HEK293 (cell line): ENCODE results near the gene NCK2.

Source experiments
- CTCF ChIA-PET: fragments of 350-600 bp; formaldehyde crosslinking; extraction: SDS; loops from one replicate; lab custom pipeline; 2021; ENCODE audit warnings: antibody characterized with exemption; lab: Yijun Ruan, JAX
- POLR2A ChIA-PET: fragments of 300-600 bp; formaldehyde crosslinking; extraction: SDS; loops from one replicate; lab custom pipeline; 2020; ENCODE audit warnings: antibody characterized with exemption, inconsistent platforms; lab: Yijun Ruan, JAX
- H3K27ac ChIP-seq: fragments of 200-500 bp; sonication (Bioruptor generic); 2 replicates; pipeline ENCODE4 v1.5.1; 2014; ENCODE audit warnings: low read depth, low read length, control low read depth, inconsistent platforms; ENCODE audit errors: extremely low read depth
- H3K36me3 ChIP-seq, 2 experiments: fragments of 200-500 bp in 1 of 2; sonication (Bioruptor generic) in 1 of 2; 1 replicate in 1 of 2; 2 replicates in 1 of 2; pipeline ENCODE4 v1.5.1; 2014 to 2017; ENCODE audit warnings: inconsistent platforms in 2 of 2, low read length in 2 of 2; ENCODE audit not compliant: control insufficient read depth in 2 of 2, insufficient read depth in 1 of 2
- H3K4me1 ChIP-seq: fragments of 200-500 bp; sonication (Bioruptor generic); 2 replicates; pipeline ENCODE4 v1.5.1; 2014; ENCODE audit warnings: mild to moderate bottlenecking, low read length, inconsistent platforms; ENCODE audit not compliant: control insufficient read depth, insufficient read depth
- H3K4me3 ChIP-seq: 2 replicates; pipeline ENCODE4 v1.5.1; 2011; ENCODE audit warnings: low read depth, mild to moderate bottlenecking, control low read depth, low read length, moderate library complexity
- H3K9me3 ChIP-seq: fragments of 200-500 bp; sonication (Bioruptor generic); 2 replicates; pipeline ENCODE4 v1.5.1; 2014; ENCODE audit warnings: low read depth, low read length, inconsistent platforms; ENCODE audit not compliant: control insufficient read depth, insufficient read depth
- AEBP2 ChIP-seq: fragments of 450-650 bp; formaldehyde crosslinking; IDR thresholded peaks from 2 replicates; pipeline ENCODE4 v1.5.1; 2016; ENCODE audit warnings: missing biosample characterization, missing genetic modification characterization, borderline replicate concordance
- KLF1 ChIP-seq: fragments of 450-650 bp; formaldehyde crosslinking; IDR thresholded peaks from 2 replicates; pipeline ENCODE4 v1.5.1; 2016; ENCODE audit warnings: missing biosample characterization, missing genetic modification characterization
- KLF9 ChIP-seq: fragments of 450-650 bp; formaldehyde crosslinking; IDR thresholded peaks from 2 replicates; pipeline ENCODE4 v1.5.1; 2016; ENCODE audit warnings: missing biosample characterization, missing genetic modification characterization, low read depth
- PRDM1 ChIP-seq: fragments of 450-650 bp; formaldehyde crosslinking; IDR thresholded peaks from 2 replicates; pipeline ENCODE4; 2016; ENCODE audit warnings: missing biosample characterization, missing genetic modification characterization
- TCF7L2 ChIP-seq: IDR thresholded peaks from 2 replicates; pipeline ENCODE4 v1.6.1; 2011; ENCODE audit warnings: low read depth, mild to moderate bottlenecking, inconsistent platforms, low read length, moderate library complexity, borderline replicate concordance
- YY2 ChIP-seq: fragments of 450-650 bp; formaldehyde crosslinking; IDR thresholded peaks from 2 replicates; pipeline ENCODE4 v1.5.1; 2016; ENCODE audit warnings: missing biosample characterization, missing genetic modification characterization
- ZBTB1 ChIP-seq: fragments of 450-650 bp; formaldehyde crosslinking; IDR thresholded peaks from 2 replicates; pipeline ENCODE4 v1.5.1; 2016; ENCODE audit warnings: missing biosample characterization, missing genetic modification characterization
- ZBTB10 ChIP-seq: fragments of 450-650 bp; formaldehyde crosslinking; IDR thresholded peaks from 2 replicates; pipeline ENCODE4 v1.5.1; 2016; ENCODE audit warnings: missing biosample characterization, missing genetic modification characterization
- ZNF114 ChIP-seq: fragments of 450-650 bp; formaldehyde crosslinking; IDR thresholded peaks from 2 replicates; pipeline ENCODE4 v1.5.0; 2017; ENCODE audit warnings: missing biosample characterization, missing genetic modification characterization
- ZNF184 ChIP-seq: fragments of 450-650 bp; IDR thresholded peaks from 2 replicates; pipeline ENCODE4 v1.5.1; 2018; ENCODE audit warnings: missing biosample characterization, mild to moderate bottlenecking, missing genetic modification characterization
- ZNF211 ChIP-seq: fragments of 450-650 bp; formaldehyde crosslinking; IDR thresholded peaks from 2 replicates; pipeline ENCODE4 v1.5.1; 2016; ENCODE audit warnings: low read depth, missing biosample characterization, missing genetic modification characterization
- ZNF391 ChIP-seq: fragments of 450-650 bp; formaldehyde crosslinking; IDR thresholded peaks from 2 replicates; pipeline ENCODE4 v1.5.1; 2016; ENCODE audit warnings: low read depth, missing biosample characterization, missing genetic modification characterization, borderline replicate concordance
- ZNF416 ChIP-seq: fragments of 450-650 bp; formaldehyde crosslinking; IDR thresholded peaks from 2 replicates; pipeline ENCODE4 v1.5.1; 2016; ENCODE audit warnings: missing biosample characterization, missing genetic modification characterization
- ZNF529 ChIP-seq: fragments of 450-650 bp; formaldehyde crosslinking; IDR thresholded peaks from 2 replicates; pipeline ENCODE4 v1.5.1; 2017; ENCODE audit warnings: missing genetic modification characterization, missing biosample characterization; ENCODE audit not compliant: insufficient replicate concordance
- ZNF664 ChIP-seq: fragments of 450-650 bp; formaldehyde crosslinking; IDR thresholded peaks from 2 replicates; pipeline ENCODE4 v1.5.1; 2016; ENCODE audit warnings: missing biosample characterization, missing genetic modification characterization
- TF ChIP-seq, protein P1 (sequence below): fragments of 450-650 bp; formaldehyde crosslinking; IDR thresholded peaks from 2 replicates; pipeline ENCODE4 v1.5.1; 2016; ENCODE audit warnings: missing biosample characterization, missing genetic modification characterization
- TF ChIP-seq, protein P2 (sequence below): fragments of 450-650 bp; formaldehyde crosslinking; IDR thresholded peaks from 2 replicates; pipeline ENCODE4 v1.5.1; 2016; ENCODE audit warnings: missing biosample characterization, missing genetic modification characterization, borderline replicate concordance
- TF ChIP-seq, protein P3 (sequence below): fragments of 450-650 bp; formaldehyde crosslinking; IDR thresholded peaks from 2 replicates; pipeline ENCODE4 v1.5.1; 2016; ENCODE audit warnings: missing biosample characterization, missing genetic modification characterization

Gene NCK2

DNA sequence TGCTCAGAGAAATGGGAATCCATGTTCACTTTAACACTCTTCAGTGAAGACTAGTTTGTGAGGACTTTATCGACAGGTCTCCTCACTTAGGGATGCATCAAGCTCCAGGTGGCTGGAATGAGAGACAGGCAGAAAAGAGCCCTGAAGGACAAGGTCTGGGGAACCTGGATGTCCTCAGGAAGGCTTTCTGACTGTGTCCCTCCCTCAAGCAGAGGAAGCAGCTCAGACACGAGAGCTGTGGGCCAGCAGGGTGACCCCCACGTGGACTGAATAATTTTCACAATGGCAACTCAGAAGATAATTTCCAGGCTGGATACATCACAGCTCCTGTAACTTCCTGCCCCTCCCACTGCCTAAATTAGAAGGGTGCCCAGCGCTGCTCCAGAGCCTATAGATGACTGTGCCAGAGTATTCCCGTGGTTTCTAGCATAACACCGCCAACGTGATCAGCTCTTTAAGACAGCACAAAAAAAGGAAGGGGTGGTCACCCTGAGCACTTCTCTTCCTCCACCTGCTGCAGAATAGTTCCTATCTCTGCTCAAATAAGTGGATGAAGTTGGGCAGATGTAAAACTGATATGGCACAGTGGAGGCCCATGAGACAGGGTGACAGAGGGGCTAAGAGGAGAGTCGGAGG is 25.7 kb upstream of the NCK2 start:
- no peak for TF ChIP-seq ZNF416 (tag by site-specific recombination)
- TF ChIP-seq AEBP2 (tag by site-specific recombination) = no peak
- no peak for TF ChIP-seq ZNF391
- TF ChIP-seq ZNF529 (tag by site-specific recombination) = no peak
- TF ChIP-seq, protein P1, sequence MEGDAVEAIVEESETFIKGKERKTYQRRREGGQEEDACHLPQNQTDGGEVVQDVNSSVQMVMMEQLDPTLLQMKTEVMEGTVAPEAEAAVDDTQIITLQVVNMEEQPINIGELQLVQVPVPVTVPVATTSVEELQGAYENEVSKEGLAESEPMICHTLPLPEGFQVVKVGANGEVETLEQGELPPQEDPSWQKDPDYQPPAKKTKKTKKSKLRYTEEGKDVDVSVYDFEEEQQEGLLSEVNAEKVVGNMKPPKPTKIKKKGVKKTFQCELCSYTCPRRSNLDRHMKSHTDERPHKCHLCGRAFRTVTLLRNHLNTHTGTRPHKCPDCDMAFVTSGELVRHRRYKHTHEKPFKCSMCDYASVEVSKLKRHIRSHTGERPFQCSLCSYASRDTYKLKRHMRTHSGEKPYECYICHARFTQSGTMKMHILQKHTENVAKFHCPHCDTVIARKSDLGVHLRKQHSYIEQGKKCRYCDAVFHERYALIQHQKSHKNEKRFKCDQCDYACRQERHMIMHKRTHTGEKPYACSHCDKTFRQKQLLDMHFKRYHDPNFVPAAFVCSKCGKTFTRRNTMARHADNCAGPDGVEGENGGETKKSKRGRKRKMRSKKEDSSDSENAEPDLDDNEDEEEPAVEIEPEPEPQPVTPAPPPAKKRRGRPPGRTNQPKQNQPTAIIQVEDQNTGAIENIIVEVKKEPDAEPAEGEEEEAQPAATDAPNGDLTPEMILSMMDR (tag by site-specific recombination) = no peak
- no peak for TF ChIP-seq ZNF211
- Histone ChIP-seq H3K9me3 (no peaks in the 10 kb centered on the region), H3K27ac (no peak overlapping the region), H3K4me3 (no peak overlapping the region), H3K4me1 (no peaks in the 10 kb centered on the region), H3K36me3 (no peaks in the 10 kb centered on the region)
- CTCF ChIA-PET = no interaction called here
- POLR2A ChIA-PET = no interaction called here

- Histone ChIP-seq H3K36me3 (no peaks in the 10 kb centered on the region), H3K4me1 (no peaks in the 10 kb centered on the region), H3K27ac (no peak overlapping the region), H3K9me3 (no peaks in the 10 kb centered on the region), H3K4me3 (no peak overlapping the region)
- POLR2A ChIA-PET = no interaction called here
- CTCF ChIA-PET = no interaction called here
- TF ChIP-seq ZBTB1 (tag by site-specific recombination) (no peak), TCF7L2 (no peak)
Observed at GRCh38 chr2:105721991-105722511, 22.7 kb upstream of the NCK2 start.

DNA sequence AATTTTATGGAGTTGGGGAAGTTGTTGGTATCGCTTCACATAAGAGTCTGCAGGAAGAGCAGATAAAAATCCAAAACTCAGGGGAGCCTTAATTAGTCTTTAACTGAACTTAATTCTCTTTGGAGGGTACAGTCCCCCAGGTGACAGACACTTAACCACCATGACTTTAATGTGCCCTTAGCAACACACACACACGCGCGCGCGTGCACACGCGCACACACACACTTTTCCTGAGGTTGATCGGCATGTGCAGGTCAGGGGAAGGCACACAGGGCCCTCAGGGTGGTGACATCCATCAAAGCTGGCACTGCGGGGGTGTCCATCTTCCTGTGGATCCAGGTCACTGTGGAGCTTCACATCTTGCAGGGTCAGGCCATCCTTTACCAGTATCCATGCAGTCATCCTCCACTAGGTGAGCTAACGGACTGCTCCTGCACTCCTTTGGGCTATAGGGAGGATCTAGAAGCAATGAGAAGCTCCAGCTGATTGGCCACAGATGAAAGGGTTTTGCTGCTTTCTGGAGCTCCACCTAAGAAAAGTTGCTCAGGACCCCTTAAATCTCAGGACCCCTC is 21.9 kb upstream of the NCK2 start:
- CTCF ChIA-PET = interaction anchor here (0.7 kb wide), 1 partner anchor 23 kb away, joined by 3 read pairs; no protein-coding TSS in a partner anchor
- Histone ChIP-seq H3K4me1 (no peaks in the 10 kb centered on the region), H3K36me3 (no peaks in the 10 kb centered on the region), H3K27ac (no peak overlapping the region), H3K9me3 (no peaks in the 10 kb centered on the region), H3K4me3 (no peak overlapping the region)
- POLR2A ChIA-PET = no interaction called here
- TF ChIP-seq ZBTB10 (tag by site-specific recombination) (no peak), ZNF664 (no peak), YY2 (tag by site-specific recombination) (no peak), KLF9 (tag by site-specific recombination) (no peak), ZNF184 (tag by site-specific recombination) (no peak), PRDM1 (tag by site-specific recombination) (no peak), KLF1 (tag by site-specific recombination) (no peak), ZNF114 (tag by site-specific recombination) (no peak)
- TF ChIP-seq, protein P2, sequence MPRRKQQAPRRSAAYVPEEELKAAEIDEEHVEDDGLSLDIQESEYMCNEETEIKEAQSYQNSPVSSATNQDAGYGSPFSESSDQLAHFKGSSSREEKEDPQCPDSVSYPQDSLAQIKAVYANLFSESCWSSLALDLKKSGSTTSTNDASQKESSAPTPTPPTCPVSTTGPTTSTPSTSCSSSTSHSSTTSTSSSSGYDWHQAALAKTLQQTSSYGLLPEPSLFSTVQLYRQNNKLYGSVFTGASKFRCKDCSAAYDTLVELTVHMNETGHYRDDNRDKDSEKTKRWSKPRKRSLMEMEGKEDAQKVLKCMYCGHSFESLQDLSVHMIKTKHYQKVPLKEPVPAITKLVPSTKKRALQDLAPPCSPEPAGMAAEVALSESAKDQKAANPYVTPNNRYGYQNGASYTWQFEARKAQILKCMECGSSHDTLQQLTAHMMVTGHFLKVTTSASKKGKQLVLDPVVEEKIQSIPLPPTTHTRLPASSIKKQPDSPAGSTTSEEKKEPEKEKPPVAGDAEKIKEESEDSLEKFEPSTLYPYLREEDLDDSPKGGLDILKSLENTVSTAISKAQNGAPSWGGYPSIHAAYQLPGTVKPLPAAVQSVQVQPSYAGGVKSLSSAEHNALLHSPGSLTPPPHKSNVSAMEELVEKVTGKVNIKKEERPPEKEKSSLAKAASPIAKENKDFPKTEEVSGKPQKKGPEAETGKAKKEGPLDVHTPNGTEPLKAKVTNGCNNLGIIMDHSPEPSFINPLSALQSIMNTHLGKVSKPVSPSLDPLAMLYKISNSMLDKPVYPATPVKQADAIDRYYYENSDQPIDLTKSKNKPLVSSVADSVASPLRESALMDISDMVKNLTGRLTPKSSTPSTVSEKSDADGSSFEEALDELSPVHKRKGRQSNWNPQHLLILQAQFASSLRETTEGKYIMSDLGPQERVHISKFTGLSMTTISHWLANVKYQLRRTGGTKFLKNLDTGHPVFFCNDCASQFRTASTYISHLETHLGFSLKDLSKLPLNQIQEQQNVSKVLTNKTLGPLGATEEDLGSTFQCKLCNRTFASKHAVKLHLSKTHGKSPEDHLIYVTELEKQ (tag by site-specific recombination) = no peak
- TF ChIP-seq, protein P3, sequence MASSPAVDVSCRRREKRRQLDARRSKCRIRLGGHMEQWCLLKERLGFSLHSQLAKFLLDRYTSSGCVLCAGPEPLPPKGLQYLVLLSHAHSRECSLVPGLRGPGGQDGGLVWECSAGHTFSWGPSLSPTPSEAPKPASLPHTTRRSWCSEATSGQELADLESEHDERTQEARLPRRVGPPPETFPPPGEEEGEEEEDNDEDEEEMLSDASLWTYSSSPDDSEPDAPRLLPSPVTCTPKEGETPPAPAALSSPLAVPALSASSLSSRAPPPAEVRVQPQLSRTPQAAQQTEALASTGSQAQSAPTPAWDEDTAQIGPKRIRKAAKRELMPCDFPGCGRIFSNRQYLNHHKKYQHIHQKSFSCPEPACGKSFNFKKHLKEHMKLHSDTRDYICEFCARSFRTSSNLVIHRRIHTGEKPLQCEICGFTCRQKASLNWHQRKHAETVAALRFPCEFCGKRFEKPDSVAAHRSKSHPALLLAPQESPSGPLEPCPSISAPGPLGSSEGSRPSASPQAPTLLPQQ = no peak
